Mesothelial cell of epicardium (in vitro differentiated cells): ENCODE data around the gene SYNDIG1. TPM values are rescaled to one million over a fixed set of nuclear protein-coding genes. Genes with fewer than 3 reads are reported as not detected.
A peak's percentile ranks its signal among the peaks of the same experiment; 100 is the strongest.

Source experiments
- DNase-seq, 2 experiments: peaks; one replicate each; pipeline ENCODE4 v3.0.0; 2021; ENCODE audit warnings: low spot score in 2 of 2; ENCODE audit not compliant: unreplicated experiment in 2 of 2
- H3K27ac Mint-ChIP-seq: 2 replicates; pipeline ENCODE4 v1.8.0; 2021; ENCODE audit warnings: mixed read lengths
- H3K27me3 Mint-ChIP-seq: 2 replicates; pipeline ENCODE4 v1.8.0; 2021; ENCODE audit warnings: low read depth, mixed read lengths
- H3K36me3 Mint-ChIP-seq: 2 replicates; pipeline ENCODE4 v1.8.0; 2021; ENCODE audit warnings: mixed read lengths
- H3K4me1 Mint-ChIP-seq: 2 replicates; pipeline ENCODE4 v1.8.0; 2021; ENCODE audit warnings: mixed read lengths
- H3K4me3 Mint-ChIP-seq: 2 replicates; pipeline ENCODE4 v1.8.0; 2021; ENCODE audit warnings: mild to moderate bottlenecking, moderate library complexity, mixed read lengths
- H3K9me3 Mint-ChIP-seq: 2 replicates; pipeline ENCODE4 v1.8.0; 2021; ENCODE audit warnings: mixed read lengths
- CTCF ChIP-seq: fragments of 200-600 bp; sonication (generic); IDR thresholded peaks from one replicate; pipeline ENCODE4 v1.5.0; 2021; ENCODE audit warnings: antibody characterized with exemption; ENCODE audit not compliant: unreplicated experiment
- total RNA-seq: library from RNA; stranded (reverse); gene quantifications from 3 replicates; pipeline ENCODE4 v1.2.1, GENCODE V29; 2021

Gene SYNDIG1
- total RNA-seq, 1 donor from 2014 or later = 0.80 TPM

DNA sequence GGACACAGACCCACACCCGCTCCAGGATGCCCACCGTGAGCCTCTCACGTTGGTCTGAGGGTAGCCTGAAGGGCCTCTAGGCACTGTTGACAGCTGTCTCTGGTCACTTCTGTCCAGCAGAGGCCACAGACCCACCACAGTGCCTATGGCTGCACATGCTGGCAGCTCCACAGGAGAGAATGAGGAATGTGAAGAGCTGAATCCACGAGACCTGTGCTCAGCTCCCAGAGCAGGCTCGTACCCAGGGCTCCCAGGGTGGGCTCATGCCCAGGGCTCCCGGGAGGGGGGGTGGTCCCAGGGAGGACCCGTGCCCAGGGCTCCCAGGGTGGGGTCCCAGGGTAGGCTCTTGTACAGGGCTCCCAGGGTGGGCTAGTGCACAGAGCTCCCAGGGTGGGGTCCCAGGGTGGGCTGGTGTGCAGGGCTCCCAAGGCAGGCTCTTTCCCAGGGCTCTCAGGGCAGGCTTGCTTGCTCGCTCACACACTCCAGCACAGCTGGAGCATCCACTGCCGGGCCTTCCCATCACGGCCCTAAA, 201.0 kb downstream of the SYNDIG1 start:
- no peaks in the 10 kb centered on the region for H3K36me3 Mint-ChIP-seq
- no peaks in the 10 kb centered on the region for H3K4me1 Mint-ChIP-seq
- no peak for DNase-seq
- H3K27ac Mint-ChIP-seq = no peak overlapping the region
- TF ChIP-seq CTCF = no peak
- no peaks in the 10 kb centered on the region for H3K9me3 Mint-ChIP-seq
- no peak overlapping the region for H3K4me3 Mint-ChIP-seq
- no peaks in the 10 kb centered on the region for H3K27me3 Mint-ChIP-seq

DNA sequence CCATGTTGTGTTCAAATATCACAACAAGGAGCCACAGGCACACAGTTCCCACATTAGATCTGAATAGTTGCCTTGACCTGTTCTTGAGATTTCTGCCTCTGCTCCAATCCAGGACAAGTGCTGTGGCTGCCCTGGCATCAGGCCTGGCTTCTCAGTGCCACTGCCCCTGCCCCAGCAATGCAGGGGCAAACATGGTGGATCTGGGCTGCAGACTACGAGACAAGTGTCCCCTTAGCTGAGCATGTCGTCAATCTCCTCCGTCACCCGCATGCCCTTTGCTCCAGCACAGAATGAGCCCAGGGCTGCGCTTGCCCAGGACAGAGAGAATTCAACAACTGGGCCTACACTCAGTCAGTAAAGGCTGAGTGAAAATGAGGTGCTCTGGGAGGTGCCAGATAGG, 201.6 kb downstream of the SYNDIG1 start:
- no peak for DNase-seq
- H3K27ac Mint-ChIP-seq = no peak overlapping the region
- no peaks in the 10 kb centered on the region for H3K36me3 Mint-ChIP-seq
- no peaks in the 10 kb centered on the region for H3K9me3 Mint-ChIP-seq
- H3K4me3 Mint-ChIP-seq = no peak overlapping the region
- no peaks in the 10 kb centered on the region for H3K4me1 Mint-ChIP-seq
- TF ChIP-seq CTCF = no peak
- H3K27me3 Mint-ChIP-seq = no peaks in the 10 kb centered on the region

- H3K4me1 Mint-ChIP-seq = no peaks in the 10 kb centered on the region
- TF ChIP-seq CTCF = no peak
- H3K27ac Mint-ChIP-seq = peak overlapping the region; percentile 47
- H3K36me3 Mint-ChIP-seq = no peaks in the 10 kb centered on the region
- no peaks in the 10 kb centered on the region for H3K27me3 Mint-ChIP-seq
- H3K4me3 Mint-ChIP-seq = no peak overlapping the region
- H3K9me3 Mint-ChIP-seq = no peaks in the 10 kb centered on the region
- DNase-seq = no peak
These were observed 202.9 kb downstream of the SYNDIG1 start for GRCh38 chr20:24672181-24672880.

DNA sequence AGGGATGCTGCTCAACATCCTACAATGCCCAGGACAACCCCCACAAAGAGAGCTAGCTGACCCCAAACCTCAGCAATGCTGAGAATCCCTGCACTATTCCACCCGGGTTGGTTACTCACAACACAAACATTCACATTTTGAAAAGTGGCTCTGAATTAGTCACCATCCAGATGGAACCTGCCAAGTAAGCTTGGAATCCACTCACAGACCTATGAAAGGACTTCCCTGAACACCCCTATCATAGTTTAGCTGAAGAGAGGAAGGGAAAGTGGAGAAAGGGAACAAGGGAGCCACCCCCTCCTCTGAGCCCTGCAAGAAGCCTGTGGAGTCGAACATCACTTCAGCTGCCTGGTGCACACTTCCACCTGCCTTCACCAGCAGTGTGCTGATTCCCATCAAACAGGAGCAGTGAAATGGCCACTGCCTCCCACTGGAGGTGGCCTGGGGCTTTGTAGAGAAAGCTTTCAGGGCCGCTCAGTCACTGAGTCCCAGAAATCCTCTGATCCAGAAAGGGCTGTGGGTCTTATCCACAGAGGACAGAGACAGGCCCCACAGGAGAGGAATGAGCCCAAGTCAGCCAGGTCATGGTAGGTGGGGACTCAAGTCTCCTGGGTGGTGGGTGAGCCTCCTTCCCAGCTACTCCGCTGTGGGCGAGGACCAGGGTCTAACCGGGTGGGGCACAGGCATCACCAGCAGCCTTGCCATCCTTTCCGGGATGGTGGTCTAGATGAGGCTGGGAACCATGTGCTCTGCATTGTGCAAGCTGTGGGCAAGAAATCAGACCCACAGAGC, 203.7 kb downstream of the SYNDIG1 start:
- no peaks in the 10 kb centered on the region for H3K4me1 Mint-ChIP-seq
- no peak for DNase-seq
- no peak for TF ChIP-seq CTCF
- no peaks in the 10 kb centered on the region for H3K27me3 Mint-ChIP-seq
- no peak overlapping the region for H3K27ac Mint-ChIP-seq
- no peaks in the 10 kb centered on the region for H3K9me3 Mint-ChIP-seq
- no peaks in the 10 kb centered on the region for H3K36me3 Mint-ChIP-seq
- no peak overlapping the region for H3K4me3 Mint-ChIP-seq

- H3K27ac Mint-ChIP-seq = no peak overlapping the region
- no peaks in the 10 kb centered on the region for H3K36me3 Mint-ChIP-seq
- no peaks in the 10 kb centered on the region for H3K4me1 Mint-ChIP-seq
- H3K4me3 Mint-ChIP-seq = no peak overlapping the region
- no peak for DNase-seq
- TF ChIP-seq CTCF = no peak
- H3K27me3 Mint-ChIP-seq = no peaks in the 10 kb centered on the region
- H3K9me3 Mint-ChIP-seq = no peaks in the 10 kb centered on the region
These were observed 204.5 kb downstream of the SYNDIG1 start for GRCh38 chr20:24673678-24674570.
